Testis (tissue), 2 donors: ENCODE results near the gene TRIM29.

Source experiments
- POLR2A ChIP-seq: fragments of 450-650 bp; IDR thresholded peaks from one replicate; pipeline ENCODE4 v1.6.1; 2017; ENCODE audit warnings: antibody characterized with exemption, mild to moderate bottlenecking, moderate library complexity
- TF ChIP-seq, protein P1 (sequence below), 3 experiments: fragments of 450-650 bp in 2 of 3; fragments of 200-600 bp in 1 of 3; sonication (generic) in 1 of 3; IDR thresholded peaks; one replicate each; pipeline ENCODE4 v1.5.1; 2016 to 2019; ENCODE audit warnings: antibody characterized with exemption in 3 of 3, mild to moderate bottlenecking in 2 of 3, moderate library complexity in 1 of 3

DNA sequence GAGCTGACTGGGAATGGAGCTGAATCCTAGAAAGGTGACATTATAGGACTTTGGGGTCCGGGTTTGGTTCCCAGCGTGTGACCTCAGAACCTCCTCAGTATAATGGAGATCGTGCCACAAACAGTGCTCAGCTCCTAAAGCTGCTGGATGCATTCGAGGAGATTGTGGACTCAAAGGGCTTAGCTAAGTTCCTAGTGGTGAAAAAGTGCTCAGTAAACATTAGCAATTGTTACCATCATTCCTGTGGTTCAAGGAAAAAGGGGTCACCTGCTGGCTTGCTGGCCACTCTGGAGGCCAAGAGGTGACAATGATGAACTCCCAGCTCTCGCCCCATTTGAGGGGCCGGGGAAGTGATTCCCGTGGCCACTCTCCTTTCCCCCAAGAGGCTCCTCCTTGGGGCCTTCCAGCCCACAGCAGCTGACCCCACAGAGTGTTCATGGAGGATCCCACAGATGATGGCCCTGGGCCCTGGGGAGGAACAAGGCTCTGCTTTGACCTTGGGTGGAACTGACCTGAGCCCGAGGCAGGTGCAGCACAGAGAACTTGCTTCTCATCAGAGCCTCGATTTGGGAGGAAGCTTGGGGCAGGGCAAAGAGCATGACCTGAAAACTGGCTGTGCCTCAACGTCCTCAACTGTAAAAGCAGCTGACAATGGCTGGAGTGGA is 40.1 kb downstream of the TRIM29 start:
- TF ChIP-seq, protein P1, sequence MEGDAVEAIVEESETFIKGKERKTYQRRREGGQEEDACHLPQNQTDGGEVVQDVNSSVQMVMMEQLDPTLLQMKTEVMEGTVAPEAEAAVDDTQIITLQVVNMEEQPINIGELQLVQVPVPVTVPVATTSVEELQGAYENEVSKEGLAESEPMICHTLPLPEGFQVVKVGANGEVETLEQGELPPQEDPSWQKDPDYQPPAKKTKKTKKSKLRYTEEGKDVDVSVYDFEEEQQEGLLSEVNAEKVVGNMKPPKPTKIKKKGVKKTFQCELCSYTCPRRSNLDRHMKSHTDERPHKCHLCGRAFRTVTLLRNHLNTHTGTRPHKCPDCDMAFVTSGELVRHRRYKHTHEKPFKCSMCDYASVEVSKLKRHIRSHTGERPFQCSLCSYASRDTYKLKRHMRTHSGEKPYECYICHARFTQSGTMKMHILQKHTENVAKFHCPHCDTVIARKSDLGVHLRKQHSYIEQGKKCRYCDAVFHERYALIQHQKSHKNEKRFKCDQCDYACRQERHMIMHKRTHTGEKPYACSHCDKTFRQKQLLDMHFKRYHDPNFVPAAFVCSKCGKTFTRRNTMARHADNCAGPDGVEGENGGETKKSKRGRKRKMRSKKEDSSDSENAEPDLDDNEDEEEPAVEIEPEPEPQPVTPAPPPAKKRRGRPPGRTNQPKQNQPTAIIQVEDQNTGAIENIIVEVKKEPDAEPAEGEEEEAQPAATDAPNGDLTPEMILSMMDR (IDR thresholded peaks at IDR 0.05) = no peak
- TF ChIP-seq POLR2A = no peak
